H54 (cell line): ENCODE results near the gene CACNA1I.

Source experiments
- DNase-seq: peaks from one replicate; pipeline ENCODE4 v3.0.0; 2011; ENCODE audit warnings: low spot score, mixed read lengths; ENCODE audit not compliant: insufficient read length
- FAIRE-seq: peaks from 3 replicates; lab custom pipeline; 2011; peaks lifted over from hg19 to GRCh38; lab: Jason Lieb, UNC
- POLR2A ChIP-seq: IDR thresholded peaks from 2 replicates; pipeline ENCODE4 v1.6.1; 2011; ENCODE audit warnings: low read depth, mild to moderate bottlenecking, low read length

The CACNA1I gene

GRCh38 chr22:39568278-39568981 is 2.1 kb upstream of the CACNA1I start:
- DNase-seq = no peak
- no peak for TF ChIP-seq POLR2A
- no peak for FAIRE-seq

DNA sequence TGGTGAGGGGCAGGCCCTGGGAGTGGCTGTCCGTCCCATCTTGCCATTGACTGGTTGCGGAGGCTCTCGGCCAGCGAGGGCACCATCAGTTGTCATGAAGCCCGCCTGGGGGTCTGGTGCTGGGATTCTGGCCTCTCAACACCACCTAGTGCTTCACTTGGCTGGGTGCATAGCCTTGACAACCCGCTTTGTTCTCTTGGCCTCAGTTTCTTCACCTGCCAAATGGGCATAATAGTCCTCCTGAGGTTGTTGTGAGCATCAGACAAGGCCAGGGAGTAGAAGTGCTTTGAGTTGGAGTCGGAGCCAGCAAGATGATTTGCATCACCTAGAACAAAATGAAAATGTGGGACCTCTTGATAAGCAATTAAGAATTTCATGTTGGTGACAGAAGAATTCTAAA is 1.5 kb upstream of the CACNA1I start:
- FAIRE-seq (no peak), DNase-seq (no peak)
- no peak for TF ChIP-seq POLR2A

DNA sequence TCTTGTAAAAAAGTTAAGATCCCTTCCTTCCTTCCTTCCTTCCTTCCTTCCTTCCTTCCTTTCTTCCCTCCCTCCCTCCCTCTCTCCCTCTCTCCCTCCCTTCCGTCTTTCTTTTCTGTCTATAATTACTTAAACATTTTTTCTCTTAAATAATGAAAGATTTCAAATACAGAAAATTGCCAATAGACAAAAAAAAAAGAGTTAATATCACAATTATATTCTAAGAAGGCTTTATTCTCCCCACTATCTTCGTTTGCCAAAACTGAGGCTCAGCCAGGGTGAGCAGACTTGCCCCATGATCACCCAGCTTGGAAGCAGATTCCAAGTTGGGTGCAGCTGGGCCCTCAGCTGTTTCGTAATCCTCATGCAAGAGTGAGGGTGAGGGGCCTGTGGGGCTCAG is 327 bp upstream of the CACNA1I start:
- FAIRE-seq = no peak
- DNase-seq = no peak
- no peak for TF ChIP-seq POLR2A

DNA sequence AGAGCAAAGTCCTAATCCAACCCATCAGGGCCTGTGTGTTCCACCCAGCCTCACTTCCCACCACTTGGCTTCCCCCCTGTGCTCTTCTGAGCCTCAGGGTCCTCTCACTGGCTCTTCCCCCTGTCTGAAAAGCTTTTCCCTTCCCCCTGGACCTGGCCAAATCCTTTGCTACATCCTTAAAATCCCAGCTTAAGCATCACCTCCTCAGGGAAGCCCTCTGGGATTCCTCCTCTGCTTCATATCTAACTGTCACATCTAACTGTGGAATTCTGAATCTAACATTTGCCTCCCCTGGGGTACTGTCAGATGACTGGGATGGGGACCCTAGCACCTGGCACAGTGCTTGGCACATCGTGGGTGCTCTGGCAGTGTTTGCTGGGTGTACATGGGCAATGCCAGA is 985 bp downstream of the CACNA1I start:
- FAIRE-seq (no peak), DNase-seq (no peak)
- no peak for TF ChIP-seq POLR2A

GRCh38 chr22:39574779-39575551 is 4.4 kb downstream of the CACNA1I start:
- TF ChIP-seq POLR2A = no peak
- FAIRE-seq (peak; percentile 69), DNase-seq (peak; percentile 95)

GRCh38 chr22:39575552-39575825 is 4.9 kb downstream of the CACNA1I start:
- no peak for DNase-seq
- TF ChIP-seq POLR2A = no peak
- no peak for FAIRE-seq

DNA sequence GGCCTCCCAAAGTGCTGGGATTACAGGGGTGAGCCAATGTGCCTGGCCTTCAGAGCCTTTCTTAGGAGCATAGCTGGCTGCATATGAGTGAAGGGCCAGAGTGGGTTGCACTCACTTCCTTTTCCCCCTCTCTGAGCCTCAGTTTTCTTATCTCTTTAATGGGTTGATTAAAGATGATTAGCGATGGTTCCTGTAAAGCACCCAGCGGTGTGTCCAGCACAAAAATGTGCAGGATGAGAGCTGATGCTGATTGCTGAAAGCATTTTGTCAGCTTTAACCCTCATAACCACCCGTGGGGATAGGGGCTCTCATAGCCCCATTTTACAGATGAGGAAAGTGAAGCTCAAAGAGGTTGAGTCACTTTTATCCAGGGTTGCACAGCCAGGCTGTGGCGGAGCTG is 5.5 kb downstream of the CACNA1I start:
- FAIRE-seq (no peak), DNase-seq (no peak)
- no peak for TF ChIP-seq POLR2A

DNA sequence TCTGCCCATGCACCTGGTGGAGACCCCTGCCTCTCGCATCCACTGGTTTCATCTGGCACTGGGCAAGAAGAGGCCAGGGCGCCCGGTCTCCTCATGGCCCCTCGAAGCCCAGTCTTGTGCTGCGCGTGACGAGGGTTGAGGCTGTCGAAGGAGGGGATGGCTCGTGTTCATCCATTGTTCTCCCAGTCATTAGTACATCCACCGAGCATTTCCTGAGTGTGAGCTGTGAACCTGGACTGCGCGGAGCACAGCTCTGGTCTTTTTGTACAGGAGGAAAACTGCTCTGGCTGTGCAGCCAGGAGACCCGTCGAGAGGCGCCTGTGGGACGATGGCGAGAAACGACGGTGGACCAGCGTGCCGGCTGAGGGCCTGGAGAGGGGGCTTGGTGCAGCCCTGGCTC is 6.8 kb downstream of the CACNA1I start:
- FAIRE-seq = no peak
- DNase-seq = no peak
- no peak for TF ChIP-seq POLR2A

- DNase-seq (no peak), FAIRE-seq (no peak)
- TF ChIP-seq POLR2A = no peak
These were observed 7.3 kb downstream of the CACNA1I start for GRCh38 chr22:39577900-39578299.

DNA sequence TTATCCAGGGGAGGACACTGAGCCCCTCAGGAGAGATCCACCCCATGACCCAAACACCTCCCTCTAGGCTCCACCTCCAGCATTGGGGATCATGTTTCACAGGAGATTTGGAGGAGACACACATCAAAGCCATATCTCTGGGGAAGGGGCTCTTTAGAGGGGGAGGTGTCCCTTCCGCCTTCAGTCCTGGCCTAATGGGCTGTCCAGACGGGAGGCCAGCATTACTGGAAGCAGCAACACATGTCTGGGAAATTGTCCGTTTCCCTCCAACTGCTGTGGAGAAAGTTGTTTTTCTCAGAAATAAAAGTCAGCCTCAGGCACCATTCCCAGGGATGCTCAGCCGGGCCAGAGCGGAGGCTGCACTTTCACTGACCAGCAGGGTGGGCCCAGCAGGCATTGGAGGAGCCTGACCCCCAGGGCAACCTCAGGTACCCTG is 9.5 kb downstream of the CACNA1I start:
- FAIRE-seq (no peak), DNase-seq (no peak)
- no peak for TF ChIP-seq POLR2A

DNA sequence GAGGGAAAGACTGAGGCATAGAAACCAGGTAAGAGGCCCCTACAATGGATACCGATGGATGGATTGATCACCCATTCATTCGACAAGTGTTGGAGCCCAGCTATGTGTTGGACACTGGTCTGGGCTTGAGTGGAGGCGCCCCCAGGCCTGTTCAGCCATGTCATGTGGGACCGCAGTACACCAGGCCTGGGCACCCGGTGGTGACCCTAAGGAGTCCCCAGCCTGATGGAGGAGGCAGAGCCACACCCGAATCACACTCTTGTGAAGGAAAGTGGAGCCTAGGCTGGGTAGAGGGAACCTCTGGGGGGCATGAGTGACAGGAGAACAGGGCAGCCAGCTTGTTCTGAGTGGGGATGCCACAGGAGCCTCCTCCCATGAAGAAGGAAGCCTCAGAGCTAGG is 10.2 kb downstream of the CACNA1I start:
- DNase-seq = no peak
- no peak for FAIRE-seq
- no peak for TF ChIP-seq POLR2A

- DNase-seq = no peak
- no peak for TF ChIP-seq POLR2A
- FAIRE-seq = no peak
These were observed 10.8 kb downstream of the CACNA1I start for GRCh38 chr22:39581303-39581702.

- DNase-seq (no peak), FAIRE-seq (no peak)
- TF ChIP-seq POLR2A = no peak
These were observed 12.6 kb downstream of the CACNA1I start for GRCh38 chr22:39583066-39583667.

- DNase-seq (no peak), FAIRE-seq (no peak)
- no peak for TF ChIP-seq POLR2A
These were observed 19.3 kb downstream of the CACNA1I start for GRCh38 chr22:39589875-39590274.
